GM21515 (cell line): Measurements from ENCODE around the gene DLGAP1.
A peak's percentile ranks its signal among the peaks of the same experiment; 100 is the strongest.

Experiments used
- ATAC-seq: cut with Tn5 transposase; IDR thresholded peaks from one replicate; pipeline ENCODE4 v1.9.1; 2021; ENCODE audit not compliant: unreplicated experiment

Gene DLGAP1

GRCh38 chr18:3907955-3908354, 547.2 kb downstream of the DLGAP1 start:
- ATAC-seq = no peak

- peak; percentile 55 for ATAC-seq
Observed at GRCh38 chr18:3906116-3906750, 548.9 kb downstream of the DLGAP1 start.

GRCh38 chr18:3903337-3903736, 551.8 kb downstream of the DLGAP1 start:
- ATAC-seq = no peak

GRCh38 chr18:3902676-3903075, 552.4 kb downstream of the DLGAP1 start:
- no peak for ATAC-seq

GRCh38 chr18:3901811-3902210, 553.3 kb downstream of the DLGAP1 start:
- no peak for ATAC-seq

- ATAC-seq = no peak
Observed at GRCh38 chr18:3901042-3901441, 554.1 kb downstream of the DLGAP1 start.

- ATAC-seq = no peak
Observed at GRCh38 chr18:3900327-3900726, 554.8 kb downstream of the DLGAP1 start.

- ATAC-seq = no peak
Observed at GRCh38 chr18:3898861-3899613, 556.1 kb downstream of the DLGAP1 start.

GRCh38 chr18:3892152-3892551, 563.0 kb downstream of the DLGAP1 start:
- ATAC-seq = no peak

GRCh38 chr18:3891245-3891644, 563.9 kb downstream of the DLGAP1 start:
- no peak for ATAC-seq

GRCh38 chr18:3889803-3890202, 565.3 kb downstream of the DLGAP1 start:
- no peak for ATAC-seq

- ATAC-seq = no peak
Observed at GRCh38 chr18:3889121-3889520, 566.0 kb downstream of the DLGAP1 start.

GRCh38 chr18:3886575-3887322, 568.4 kb downstream of the DLGAP1 start:
- ATAC-seq = no peak

- no peak for ATAC-seq
Observed at GRCh38 chr18:3885209-3885792, 569.8 kb downstream of the DLGAP1 start.

- ATAC-seq = no peak
Observed at GRCh38 chr18:3879836-3880120, 575.3 kb downstream of the DLGAP1 start.

GRCh38 chr18:3879114-3879835, 575.8 kb downstream of the DLGAP1 start:
- no peak for ATAC-seq

- no peak for ATAC-seq
Observed at GRCh38 chr18:3878401-3878800, 576.7 kb downstream of the DLGAP1 start.

GRCh38 chr18:3877678-3878077, 577.4 kb downstream of the DLGAP1 start:
- no peak for ATAC-seq

- ATAC-seq = no peak
Observed at GRCh38 chr18:3875961-3876360, 579.1 kb downstream of the DLGAP1 start.

- no peak for ATAC-seq
Observed at GRCh38 chr18:3875376-3875775, 579.7 kb downstream of the DLGAP1 start.

- no peak for ATAC-seq
Observed at GRCh38 chr18:3874581-3874980, 580.5 kb downstream of the DLGAP1 start.
